ENCODE measurements around the gene KXD1. TPM values are rescaled to one million over a fixed set of nuclear protein-coding genes. Genes with fewer than 3 reads are reported as not detected.

Gene KXD1
- polyA plus RNA-seq, 4 donors, result 58.8 to 81.3 (median 75.2) TPM

DNA sequence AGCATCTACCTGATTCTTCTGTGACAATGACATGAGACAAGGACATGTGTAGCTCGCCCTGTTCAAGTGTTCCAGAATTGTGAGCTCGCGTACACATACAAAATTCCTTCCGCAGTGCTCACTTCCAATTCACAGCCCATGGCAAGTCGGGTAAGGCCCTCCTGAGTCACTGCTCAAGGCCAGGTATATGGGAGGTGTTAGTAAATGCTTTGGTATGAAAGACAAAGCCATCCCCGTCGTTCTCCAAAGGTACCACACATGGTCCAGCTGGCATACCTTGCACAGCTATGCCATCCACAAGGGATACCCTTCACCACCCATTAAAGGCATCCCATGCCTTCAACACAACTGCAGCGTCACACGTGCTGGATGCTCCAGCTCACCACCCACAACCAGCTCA lies 31.4 kb upstream of the KXD1 start:
- WGBS, 3 donors, result 86 to 91% (median 90%) methylated on average over 9 of the region's 9 CpGs
- H3K27ac ChIP-seq (ENCODE audit: low read depth in 1 of 3, low read length in 2 of 3), result no peak overlapping the region
- DNase-seq (no peak), FAIRE-seq (no peak)
- peaks cover 0 to 10% (median 3%) of the 10 kb centered on the region in 3 donors for H3K36me3 ChIP-seq (ENCODE audit: control insufficient read depth in 3 of 3, insufficient read depth in 2 of 3, low read depth in 1 of 3, low read length in 3 of 3)
- peaks cover 0 to 3% (median 0%) of the 10 kb centered on the region in 3 donors for H3K4me1 ChIP-seq (ENCODE audit: control insufficient read depth in 3 of 3, insufficient read depth in 2 of 3, low read depth in 1 of 3, low read length in 2 of 3)
- no peaks in the 10 kb centered on the region for H3K27me3 ChIP-seq (ENCODE audit: control insufficient read depth in 3 of 3, insufficient read depth in 3 of 3, low read length in 3 of 3)
- H3K4me3 ChIP-seq (ENCODE audit: low read depth in 1 of 3, low read length in 3 of 3), result no peak overlapping the region
- H3K9me3 ChIP-seq (ENCODE audit: control insufficient read depth in 2 of 2, insufficient read depth in 1 of 2, low read depth in 1 of 2, low read length in 1 of 2), result no peaks in the 10 kb centered on the region

DNA sequence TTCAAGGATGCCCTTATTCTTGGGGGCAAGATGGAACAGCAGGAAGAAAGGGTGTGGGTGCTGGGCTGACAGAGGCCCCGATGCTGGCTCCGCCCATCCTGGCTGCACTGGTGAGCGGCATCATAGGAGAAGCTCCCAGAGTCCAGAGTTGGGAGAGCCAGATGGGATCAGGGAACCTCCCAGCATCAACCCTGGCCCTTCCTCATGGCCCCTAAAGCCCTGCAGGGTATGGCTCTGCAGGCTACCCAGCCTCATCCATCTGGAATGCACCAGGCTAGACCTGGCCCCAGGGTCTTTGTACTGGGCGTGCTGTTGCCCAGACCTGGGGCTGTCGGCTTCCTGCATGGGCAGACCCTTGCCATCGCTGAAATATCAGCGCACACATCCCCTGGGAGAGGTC lies 27.9 kb upstream of the KXD1 start:
- Histone ChIP-seq H3K27ac (ENCODE audit: low read depth in 1 of 3, low read length in 2 of 3) (no peak overlapping the region), H3K4me3 (ENCODE audit: low read depth in 1 of 3, low read length in 3 of 3) (no peak overlapping the region), H3K36me3 (ENCODE audit: control insufficient read depth in 3 of 3, insufficient read depth in 2 of 3, low read depth in 1 of 3, low read length in 3 of 3) (peaks cover 0 to 37% (median 11%) of the 10 kb centered on the region in 3 donors), H3K27me3 (ENCODE audit: control insufficient read depth in 3 of 3, insufficient read depth in 3 of 3, low read length in 3 of 3) (no peaks in the 10 kb centered on the region), H3K4me1 (ENCODE audit: control insufficient read depth in 3 of 3, insufficient read depth in 2 of 3, low read depth in 1 of 3, low read length in 2 of 3) (no peaks in the 10 kb centered on the region), H3K9me3 (ENCODE audit: control insufficient read depth in 2 of 2, insufficient read depth in 1 of 2, low read depth in 1 of 2, low read length in 1 of 2) (no peaks in the 10 kb centered on the region)
- FAIRE-seq (no peak), DNase-seq (no peak)
- WGBS, 3 donors, result 69 to 85% (median 83%) methylated on average over 7 of the region's 7 CpGs

DNA sequence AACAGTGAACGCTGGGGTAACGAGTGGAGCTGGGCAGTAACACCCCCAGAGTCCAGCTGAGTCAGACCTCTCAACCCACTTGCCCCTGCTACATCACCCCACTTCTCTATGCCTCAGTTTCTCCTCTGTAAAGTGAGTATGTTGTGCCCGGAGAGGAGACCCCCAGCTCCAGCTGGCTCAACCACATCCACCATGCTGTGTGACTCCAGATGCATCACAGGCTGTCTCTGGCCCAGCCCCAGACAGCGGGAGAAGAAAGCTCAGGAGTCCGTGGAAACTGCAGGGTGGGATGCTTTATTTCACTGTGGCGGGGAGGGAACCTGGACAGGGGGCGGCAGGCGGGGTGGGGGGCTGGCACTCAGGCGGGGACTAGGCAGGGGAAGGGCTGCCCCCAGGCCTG lies 26.2 kb upstream of the KXD1 start:
- H3K27ac ChIP-seq (ENCODE audit: low read depth in 1 of 3, low read length in 2 of 3), result no peak overlapping the region
- no peaks in the 10 kb centered on the region for H3K9me3 ChIP-seq (ENCODE audit: control insufficient read depth in 2 of 2, insufficient read depth in 1 of 2, low read depth in 1 of 2, low read length in 1 of 2)
- FAIRE-seq (no peak), DNase-seq (no peak)
- H3K36me3 ChIP-seq (ENCODE audit: control insufficient read depth in 3 of 3, insufficient read depth in 2 of 3, low read depth in 1 of 3, low read length in 3 of 3), result peaks cover 3 to 53% (median 11%) of the 10 kb centered on the region in 3 donors
- H3K27me3 ChIP-seq (ENCODE audit: control insufficient read depth in 3 of 3, insufficient read depth in 3 of 3, low read length in 3 of 3), result no peaks in the 10 kb centered on the region
- WGBS, 3 donors, result 94 to 95% (median 95%) methylated on average over 9 of the region's 9 CpGs
- H3K4me1 ChIP-seq (ENCODE audit: control insufficient read depth in 3 of 3, insufficient read depth in 2 of 3, low read depth in 1 of 3, low read length in 2 of 3), result no peaks in the 10 kb centered on the region
- no peak overlapping the region for H3K4me3 ChIP-seq (ENCODE audit: low read depth in 1 of 3, low read length in 3 of 3)

DNA sequence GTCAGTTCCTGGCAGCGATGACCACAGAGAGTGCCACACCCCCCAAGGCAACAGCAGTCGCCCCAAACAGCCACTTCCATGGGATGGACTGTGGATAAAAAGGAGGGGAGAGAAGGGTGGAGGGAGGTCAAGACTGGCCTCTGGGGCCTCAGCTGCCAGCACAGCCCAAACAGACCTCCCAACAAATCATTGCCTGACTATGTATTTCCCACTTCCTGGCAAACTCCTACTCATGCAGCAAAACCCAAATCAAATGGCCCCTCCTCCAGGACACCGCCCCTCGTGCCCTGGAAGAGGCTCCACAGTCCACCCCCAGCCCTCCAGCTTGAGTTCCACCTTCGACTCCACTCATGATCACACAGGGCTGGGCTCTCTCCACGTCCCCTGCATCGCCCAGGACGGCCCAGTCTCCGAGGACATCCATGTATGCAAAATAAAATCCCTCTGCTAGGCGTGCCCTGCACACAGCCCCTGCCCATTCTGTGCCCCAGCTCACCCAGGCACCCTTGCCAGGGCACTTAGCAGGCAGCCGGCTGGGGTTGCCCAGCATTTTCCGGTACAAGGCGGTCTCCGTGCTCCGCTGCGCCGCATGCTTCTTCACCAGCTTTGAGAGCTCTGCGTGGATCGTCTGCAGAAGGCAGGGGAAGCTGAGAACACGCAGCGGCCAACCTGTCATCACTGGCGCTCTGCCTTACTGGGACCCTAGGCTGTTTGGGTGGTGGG lies 25.3 kb upstream of the KXD1 start:
- 97 to 98% (median 98%) methylated on average over 22 of the region's 22 CpGs for WGBS, 3 donors
- Histone ChIP-seq H3K27ac (ENCODE audit: low read depth in 1 of 3, low read length in 2 of 3) (no peak overlapping the region), H3K27me3 (ENCODE audit: control insufficient read depth in 3 of 3, insufficient read depth in 3 of 3, low read length in 3 of 3) (no peaks in the 10 kb centered on the region), H3K4me1 (ENCODE audit: control insufficient read depth in 3 of 3, insufficient read depth in 2 of 3, low read depth in 1 of 3, low read length in 2 of 3) (no peaks in the 10 kb centered on the region), H3K36me3 (ENCODE audit: control insufficient read depth in 3 of 3, insufficient read depth in 2 of 3, low read depth in 1 of 3, low read length in 3 of 3) (peaks cover 3 to 61% (median 11%) of the 10 kb centered on the region in 3 donors), H3K4me3 (ENCODE audit: low read depth in 1 of 3, low read length in 3 of 3) (no peak overlapping the region), H3K9me3 (ENCODE audit: control insufficient read depth in 2 of 2, insufficient read depth in 1 of 2, low read depth in 1 of 2, low read length in 1 of 2) (no peaks in the 10 kb centered on the region)
- DNase-seq, result no peak
- no peak for FAIRE-seq

DNA sequence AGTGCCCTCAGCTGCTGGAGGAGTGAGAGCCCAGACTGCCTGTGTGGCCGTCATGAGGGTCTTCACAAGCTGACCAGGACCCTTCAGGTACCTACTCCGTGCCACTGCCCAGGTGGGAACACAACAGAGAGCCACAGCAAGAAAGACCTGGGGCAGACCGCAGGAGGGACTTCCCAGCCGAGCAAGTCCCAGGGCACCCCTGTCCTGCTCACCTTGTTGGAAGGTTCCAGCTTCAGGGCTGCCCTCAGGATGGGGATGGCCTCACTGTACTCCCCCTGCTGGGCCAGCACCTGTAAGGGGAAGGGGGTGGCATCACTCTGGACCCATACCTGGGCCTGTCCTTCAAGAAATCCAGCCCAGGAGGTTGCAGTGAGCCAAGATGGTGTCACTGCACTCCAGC lies 24.6 kb upstream of the KXD1 start:
- WGBS, 3 donors, result 94 to 98% (median 95%) methylated on average over 4 of the region's 4 CpGs
- H3K36me3 ChIP-seq (ENCODE audit: control insufficient read depth in 3 of 3, insufficient read depth in 2 of 3, low read depth in 1 of 3, low read length in 3 of 3), result peaks cover 8 to 69% (median 11%) of the 10 kb centered on the region in 3 donors
- H3K9me3 ChIP-seq (ENCODE audit: control insufficient read depth in 2 of 2, insufficient read depth in 1 of 2, low read depth in 1 of 2, low read length in 1 of 2), result no peaks in the 10 kb centered on the region
- H3K4me1 ChIP-seq (ENCODE audit: control insufficient read depth in 3 of 3, insufficient read depth in 2 of 3, low read depth in 1 of 3, low read length in 2 of 3), result no peaks in the 10 kb centered on the region
- no peak overlapping the region for H3K27ac ChIP-seq (ENCODE audit: low read depth in 1 of 3, low read length in 2 of 3)
- FAIRE-seq, result no peak
- no peaks in the 10 kb centered on the region for H3K27me3 ChIP-seq (ENCODE audit: control insufficient read depth in 3 of 3, insufficient read depth in 3 of 3, low read length in 3 of 3)
- H3K4me3 ChIP-seq (ENCODE audit: low read depth in 1 of 3, low read length in 3 of 3), result no peak overlapping the region
- DNase-seq, result no peak

DNA sequence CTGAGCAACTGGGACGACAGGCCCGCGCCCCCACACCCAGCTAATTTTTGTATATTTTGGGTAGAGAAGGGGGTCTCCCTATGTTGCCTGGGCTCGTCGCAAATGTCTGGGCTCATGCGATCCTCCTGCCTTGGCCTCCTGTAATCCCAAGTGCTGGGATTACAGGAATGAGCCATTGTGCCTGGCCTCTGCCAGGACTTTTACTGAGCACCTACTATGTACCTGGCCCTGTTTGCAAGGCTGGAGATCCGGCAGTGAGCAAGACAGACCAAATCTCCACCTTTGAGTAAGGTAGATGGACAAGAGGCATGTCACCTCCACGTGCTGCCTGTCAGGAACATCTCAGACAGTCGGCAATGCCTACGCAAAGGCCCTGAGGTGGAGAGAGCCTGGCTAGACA lies 21.2 kb upstream of the KXD1 start:
- WGBS, 3 donors, result 96 to 97% (median 96%) methylated on average over 10 of the region's 10 CpGs
- Histone ChIP-seq H3K9me3 (ENCODE audit: control insufficient read depth in 2 of 2, insufficient read depth in 1 of 2, low read depth in 1 of 2, low read length in 1 of 2) (no peaks in the 10 kb centered on the region), H3K4me1 (ENCODE audit: control insufficient read depth in 3 of 3, insufficient read depth in 2 of 3, low read depth in 1 of 3, low read length in 2 of 3) (no peaks in the 10 kb centered on the region), H3K27me3 (ENCODE audit: control insufficient read depth in 3 of 3, insufficient read depth in 3 of 3, low read length in 3 of 3) (no peaks in the 10 kb centered on the region), H3K27ac (ENCODE audit: low read depth in 1 of 3, low read length in 2 of 3) (no peak overlapping the region), H3K4me3 (ENCODE audit: low read depth in 1 of 3, low read length in 3 of 3) (no peak overlapping the region), H3K36me3 (ENCODE audit: control insufficient read depth in 3 of 3, insufficient read depth in 2 of 3, low read depth in 1 of 3, low read length in 3 of 3) (peaks cover 6 to 86% (median 19%) of the 10 kb centered on the region in 3 donors)
- DNase-seq (no peak), FAIRE-seq (no peak)

DNA sequence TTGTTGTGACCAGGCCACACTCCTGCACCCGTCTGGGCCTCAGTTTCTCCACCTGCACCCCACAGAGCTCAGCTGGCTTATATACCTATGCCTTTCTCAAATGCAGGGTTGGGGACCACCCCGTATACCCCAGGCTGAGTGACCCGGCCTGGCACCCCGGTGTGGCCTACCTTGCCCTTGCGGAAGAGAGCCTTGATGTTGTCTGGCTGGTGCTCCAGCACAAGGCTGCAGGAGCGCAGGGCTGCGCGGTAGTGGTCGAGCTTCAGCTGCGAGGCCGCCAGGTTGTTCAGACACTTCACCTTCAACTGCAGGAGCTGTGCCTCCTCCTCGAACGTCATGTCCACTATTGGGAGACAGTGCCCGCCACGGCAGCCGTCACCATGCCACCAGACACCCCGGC lies 20.2 kb upstream of the KXD1 start:
- H3K27ac ChIP-seq (ENCODE audit: low read depth in 1 of 3, low read length in 2 of 3), result no peak overlapping the region
- H3K27me3 ChIP-seq (ENCODE audit: control insufficient read depth in 3 of 3, insufficient read depth in 3 of 3, low read length in 3 of 3), result no peaks in the 10 kb centered on the region
- peaks cover 6 to 80% (median 19%) of the 10 kb centered on the region in 3 donors for H3K36me3 ChIP-seq (ENCODE audit: control insufficient read depth in 3 of 3, insufficient read depth in 2 of 3, low read depth in 1 of 3, low read length in 3 of 3)
- no peak overlapping the region for H3K4me3 ChIP-seq (ENCODE audit: low read depth in 1 of 3, low read length in 3 of 3)
- no peak for FAIRE-seq
- no peaks in the 10 kb centered on the region for H3K9me3 ChIP-seq (ENCODE audit: control insufficient read depth in 2 of 2, insufficient read depth in 1 of 2, low read depth in 1 of 2, low read length in 1 of 2)
- no peak for DNase-seq
- peaks cover 0 to 6% (median 3%) of the 10 kb centered on the region in 3 donors for H3K4me1 ChIP-seq (ENCODE audit: control insufficient read depth in 3 of 3, insufficient read depth in 2 of 3, low read depth in 1 of 3, low read length in 2 of 3)
- whole genome bisulfite sequencing, 3 donors, result 94 to 96% (median 95%) methylated on average over 17 of the region's 17 CpGs

DNA sequence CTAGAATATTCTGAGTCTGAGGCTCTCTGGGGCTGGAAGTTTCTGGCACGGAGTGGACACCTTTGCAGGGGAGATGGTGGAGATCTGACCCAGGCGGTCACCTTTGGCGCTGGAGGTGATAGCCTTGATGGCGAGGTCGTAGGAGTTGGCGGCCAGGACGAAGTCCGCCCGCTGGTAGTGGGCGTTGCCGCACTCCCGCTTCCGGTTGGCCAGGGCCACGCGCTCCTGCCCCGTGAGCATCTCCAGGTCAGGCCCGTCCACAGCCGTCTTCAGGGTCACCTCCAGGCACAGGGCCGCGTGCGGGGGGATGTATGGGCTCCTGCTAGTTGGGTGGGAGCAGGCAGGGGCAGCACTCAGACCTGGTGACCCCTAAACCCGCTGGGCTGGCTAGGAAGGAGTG lies 19.6 kb upstream of the KXD1 start:
- H3K4me3 ChIP-seq (ENCODE audit: low read depth in 1 of 3, low read length in 3 of 3), result no peak overlapping the region
- DNase-seq (no peak), FAIRE-seq (no peak)
- H3K4me1 ChIP-seq (ENCODE audit: control insufficient read depth in 3 of 3, insufficient read depth in 2 of 3, low read depth in 1 of 3, low read length in 2 of 3), result peaks cover 0 to 8% (median 4%) of the 10 kb centered on the region in 3 donors
- WGBS, 3 donors, result 89 to 90% (median 89%) methylated on average over 22 of the region's 22 CpGs
- no peak overlapping the region for H3K27ac ChIP-seq (ENCODE audit: low read depth in 1 of 3, low read length in 2 of 3)
- no peaks in the 10 kb centered on the region for H3K27me3 ChIP-seq (ENCODE audit: control insufficient read depth in 3 of 3, insufficient read depth in 3 of 3, low read length in 3 of 3)
- peaks cover 0 to 73% (median 19%) of the 10 kb centered on the region in 3 donors for H3K36me3 ChIP-seq (ENCODE audit: control insufficient read depth in 3 of 3, insufficient read depth in 2 of 3, low read depth in 1 of 3, low read length in 3 of 3)
- no peaks in the 10 kb centered on the region for H3K9me3 ChIP-seq (ENCODE audit: control insufficient read depth in 2 of 2, insufficient read depth in 1 of 2, low read depth in 1 of 2, low read length in 1 of 2)

DNA sequence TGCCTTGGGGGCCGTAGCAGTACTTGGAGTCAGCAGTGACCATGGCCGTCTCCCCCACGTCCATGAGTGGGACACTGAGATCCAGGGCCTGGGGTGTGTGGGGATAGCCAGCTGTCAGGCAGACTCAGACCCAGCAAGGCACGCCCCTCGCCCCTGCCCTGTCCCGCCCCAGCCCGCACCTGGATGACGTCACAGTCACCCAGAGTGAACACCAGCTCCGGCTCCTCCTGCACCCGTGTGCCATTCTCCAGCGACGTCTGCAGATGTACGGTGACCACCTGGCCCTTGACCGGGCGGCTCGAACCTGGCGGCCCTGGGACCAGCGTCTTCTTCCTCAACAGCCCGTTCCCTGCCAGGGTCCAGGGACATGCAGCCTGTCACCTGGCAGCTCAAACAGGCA lies 18.3 kb upstream of the KXD1 start:
- WGBS, 3 donors, result 94 to 96% (median 94%) methylated on average over 17 to 19 of the region's 19 CpGs
- Histone ChIP-seq H3K27ac (ENCODE audit: low read depth in 1 of 3, low read length in 2 of 3) (no peak overlapping the region), H3K9me3 (ENCODE audit: control insufficient read depth in 2 of 2, insufficient read depth in 1 of 2, low read depth in 1 of 2, low read length in 1 of 2) (no peaks in the 10 kb centered on the region), H3K36me3 (ENCODE audit: control insufficient read depth in 3 of 3, insufficient read depth in 2 of 3, low read depth in 1 of 3, low read length in 3 of 3) (peaks cover 0 to 66% (median 19%) of the 10 kb centered on the region in 3 donors), H3K4me1 (ENCODE audit: control insufficient read depth in 3 of 3, insufficient read depth in 2 of 3, low read depth in 1 of 3, low read length in 2 of 3) (peaks cover 0 to 12% (median 4%) of the 10 kb centered on the region in 3 donors), H3K27me3 (ENCODE audit: control insufficient read depth in 3 of 3, insufficient read depth in 3 of 3, low read length in 3 of 3) (no peaks in the 10 kb centered on the region), H3K4me3 (ENCODE audit: low read depth in 1 of 3, low read length in 3 of 3) (no peak overlapping the region)
- FAIRE-seq (no peak), DNase-seq (no peak)
